GM21825 (cell line): Measurements from ENCODE around the gene HDAC9.

Source experiments
- ATAC-seq: cut with Tn5 transposase; IDR thresholded peaks from one replicate; pipeline ENCODE4 v1.9.1; 2021; ENCODE audit warnings: mild to moderate bottlenecking, moderate library complexity; ENCODE audit not compliant: unreplicated experiment

The HDAC9 gene

GRCh38 chr7:18521945-18522566 is 26.5 kb downstream of the HDAC9 start:
- peak; percentile 41 for ATAC-seq

GRCh38 chr7:18524248-18524647 is 28.7 kb downstream of the HDAC9 start:
- ATAC-seq = no peak

DNA sequence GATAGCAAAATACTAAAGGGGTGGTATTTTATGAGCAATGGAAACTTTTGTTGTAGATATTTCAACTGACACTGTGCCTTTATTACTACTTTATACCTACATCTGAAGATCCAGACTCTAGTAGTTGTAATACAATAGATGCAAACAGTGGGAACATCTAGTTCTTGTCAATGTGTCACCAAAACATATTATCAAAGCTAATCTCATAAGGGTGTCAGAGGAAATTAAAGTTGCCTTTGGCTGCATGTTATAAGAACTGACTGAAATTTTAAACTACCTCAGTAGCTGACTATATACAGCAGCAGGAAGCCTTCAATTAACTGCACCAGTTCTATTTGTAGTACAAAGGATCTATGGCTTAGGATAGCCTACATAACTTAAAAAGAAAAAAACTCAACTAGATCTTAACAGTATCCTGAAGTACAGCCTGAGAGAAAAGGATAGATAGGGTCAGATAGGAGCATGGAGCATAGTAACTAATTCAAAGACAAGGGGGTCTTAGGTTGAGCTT is 30.9 kb downstream of the HDAC9 start:
- no peak for ATAC-seq

GRCh38 chr7:18529239-18529638 is 33.7 kb downstream of the HDAC9 start:
- ATAC-seq = no peak

DNA sequence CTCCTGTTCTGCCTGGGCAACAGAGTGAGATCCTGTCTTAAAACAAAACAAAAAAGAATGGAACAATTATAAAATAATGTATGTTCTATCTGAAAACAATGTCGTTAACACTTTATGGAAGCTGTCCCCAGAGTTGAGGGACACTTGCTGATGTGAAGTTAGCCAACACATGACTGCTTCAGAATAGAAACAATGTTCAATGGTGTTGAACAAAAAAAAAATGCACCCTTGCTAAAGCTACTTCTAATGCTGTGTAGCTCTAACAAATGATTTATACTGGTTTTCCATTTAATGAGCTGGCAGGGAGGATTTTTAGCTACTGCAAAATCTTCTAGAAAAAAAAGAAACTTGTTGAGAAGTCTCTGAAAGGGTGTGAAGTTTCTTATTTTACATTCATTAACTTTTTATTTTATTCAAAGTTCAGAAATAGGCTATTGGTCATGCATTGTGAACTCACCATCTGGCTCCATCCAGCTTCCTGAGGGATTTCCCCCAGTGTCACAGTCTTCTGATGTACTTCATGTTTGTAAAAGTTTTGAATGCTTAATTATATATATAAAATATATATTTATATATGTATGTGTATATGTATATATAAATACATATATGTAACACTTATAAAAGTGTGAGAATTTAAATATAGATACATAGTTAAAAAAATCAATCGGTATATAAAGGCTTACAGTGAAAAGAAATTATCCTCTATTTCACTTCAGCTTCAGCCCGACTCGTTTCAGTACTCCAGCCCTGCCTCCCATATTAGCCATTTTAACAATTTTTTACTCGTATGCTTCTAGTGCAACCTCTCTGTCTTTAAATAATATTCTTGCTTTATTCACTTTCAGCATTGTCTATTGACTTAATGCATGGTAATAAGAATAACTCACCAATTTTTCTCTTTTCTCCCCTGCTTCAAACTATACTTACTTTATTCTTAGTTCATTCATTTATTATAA is 35.0 kb downstream of the HDAC9 start:
- peak; percentile 82 for ATAC-seq

DNA sequence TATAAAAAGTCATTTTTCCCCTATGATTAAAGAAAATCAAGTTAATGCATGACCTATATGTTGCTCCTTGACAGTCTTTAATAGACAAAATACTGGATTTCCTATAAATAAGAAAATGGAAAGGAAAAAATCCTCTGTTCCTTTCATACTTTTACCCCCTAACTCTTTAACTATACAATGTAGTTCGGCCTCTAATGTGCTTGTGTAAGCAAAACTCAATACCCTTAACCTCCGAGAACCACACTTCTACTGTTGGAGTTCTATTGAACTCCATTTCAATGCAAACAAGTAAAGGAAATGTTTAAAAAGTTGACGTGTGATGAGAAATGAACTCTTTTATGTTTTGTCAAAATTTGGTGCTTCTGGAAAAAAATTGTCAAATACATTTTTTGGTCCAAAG is 36.0 kb downstream of the HDAC9 start:
- no peak for ATAC-seq

- no peak for ATAC-seq
Measured at GRCh38 chr7:18532813-18533212, 37.3 kb downstream of the HDAC9 start.

GRCh38 chr7:18534481-18534880 is 38.9 kb downstream of the HDAC9 start:
- no peak for ATAC-seq

GRCh38 chr7:18535810-18536415 is 40.4 kb downstream of the HDAC9 start:
- no peak for ATAC-seq

- no peak for ATAC-seq
Measured at GRCh38 chr7:18536486-18536885, 40.9 kb downstream of the HDAC9 start.

DNA sequence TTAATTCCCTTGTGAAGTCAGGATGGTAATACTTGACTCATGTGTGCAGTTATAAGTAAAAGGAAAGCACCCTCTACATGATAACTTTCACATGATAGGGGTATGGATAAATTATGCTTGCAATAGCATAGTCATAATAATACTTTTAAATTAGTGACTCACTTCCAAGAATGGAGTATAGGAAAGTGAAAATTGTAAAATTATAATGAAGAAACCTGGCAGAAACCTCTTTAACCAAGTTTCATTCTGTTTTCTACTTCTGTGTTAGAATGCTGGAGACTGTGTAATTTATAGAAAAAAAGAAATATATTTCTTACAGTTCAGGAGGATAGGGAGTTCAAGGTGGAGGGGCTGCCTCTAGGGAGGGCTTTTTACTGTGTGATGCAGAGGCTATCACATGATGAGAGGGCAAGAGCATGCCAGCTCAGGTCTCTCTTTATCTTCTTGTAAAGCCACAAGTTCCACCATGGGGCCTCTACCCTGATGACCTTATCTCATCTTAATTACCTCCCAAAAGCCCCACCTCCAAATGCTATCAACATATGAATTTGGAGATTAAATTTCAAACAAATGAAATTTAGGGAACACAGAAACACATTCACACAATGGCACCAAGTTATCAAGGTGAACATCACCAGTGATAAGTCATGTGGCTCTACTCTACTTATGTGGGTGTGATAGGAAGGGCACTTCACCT is 43.2 kb downstream of the HDAC9 start:
- peak; percentile 80 for ATAC-seq

DNA sequence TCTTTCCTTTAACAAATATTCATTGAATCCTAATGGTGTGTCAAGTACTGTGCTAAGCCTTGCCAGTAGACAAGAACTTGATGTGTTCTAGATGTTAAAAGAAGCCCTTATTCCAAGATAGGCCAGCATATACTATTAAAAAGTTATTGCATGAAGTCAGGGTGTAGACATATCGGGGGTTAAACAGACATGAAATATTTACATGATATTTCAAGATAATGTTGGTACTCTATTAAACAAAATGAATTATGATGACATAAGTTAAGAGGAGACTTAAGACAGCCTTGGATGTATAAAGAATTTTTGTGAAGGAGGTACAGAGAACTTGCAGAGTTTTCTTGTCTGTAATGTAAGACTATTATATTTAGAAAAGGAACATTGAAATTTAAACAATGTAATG is 44.8 kb downstream of the HDAC9 start:
- ATAC-seq = no peak

DNA sequence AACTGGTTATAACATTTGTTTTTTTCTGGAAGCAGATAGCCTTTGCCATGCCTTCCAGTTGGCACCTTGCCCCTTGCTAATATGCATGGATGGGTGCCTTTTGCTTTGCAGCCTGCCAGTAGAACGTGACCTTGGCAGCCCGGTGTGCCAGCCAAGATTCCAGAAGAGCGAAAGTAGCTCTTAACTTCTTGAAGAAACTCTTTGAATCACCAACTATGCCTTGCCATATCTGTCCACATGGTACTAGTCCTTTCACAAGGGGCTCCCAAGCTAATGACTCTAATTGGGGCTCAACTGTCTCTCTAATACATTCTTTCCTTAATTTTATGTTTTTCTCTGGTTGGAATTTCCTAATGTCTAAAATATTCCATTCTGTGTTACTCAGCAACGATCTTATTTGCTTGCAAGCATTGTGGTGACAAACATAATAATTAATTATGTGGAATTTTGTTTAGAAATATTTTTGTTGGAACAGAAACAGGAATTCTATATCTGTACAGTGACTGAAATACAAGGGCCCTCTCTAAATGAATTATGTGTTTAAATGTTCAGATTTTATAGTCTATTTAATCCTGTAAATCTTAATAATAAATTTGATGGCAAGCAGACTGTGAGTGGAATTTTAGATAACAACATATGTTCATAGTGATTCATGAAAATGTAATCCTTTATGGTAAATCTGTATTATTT is 45.8 kb downstream of the HDAC9 start:
- ATAC-seq = no peak

GRCh38 chr7:18541871-18542212 is 46.3 kb downstream of the HDAC9 start:
- ATAC-seq = no peak

GRCh38 chr7:18546576-18546975 is 51.0 kb downstream of the HDAC9 start:
- ATAC-seq = no peak

GRCh38 chr7:18547509-18548187 is 52.1 kb downstream of the HDAC9 start:
- ATAC-seq = peak; percentile 72

- no peak for ATAC-seq
Measured at GRCh38 chr7:18548534-18548933, 53.0 kb downstream of the HDAC9 start.

- ATAC-seq = no peak
Measured at GRCh38 chr7:18550574-18550973, 55.0 kb downstream of the HDAC9 start.

GRCh38 chr7:18552316-18552916 is 56.9 kb downstream of the HDAC9 start:
- no peak for ATAC-seq
